ENCODE results near the gene PLK2. TPM values are rescaled to one million over a fixed set of nuclear protein-coding genes. Genes with fewer than 3 reads are reported as not detected.
A peak's percentile ranks its signal among the peaks of the same experiment; 100 is the strongest.

The PLK2 gene
- total RNA-seq, 2 donors from 2014 or later, result 8.3 to 12.8 TPM

GRCh38 chr5:58493141-58493540 is 33.3 kb upstream of the PLK2 start:
- Mint-ChIP-seq H3K27ac (no peak overlapping the region), H3K36me3 (ENCODE audit: insufficient read depth in 2 of 2) (no peaks in the 10 kb centered on the region), H3K27me3 (ENCODE audit: low read depth) (peaks cover 16% of the 10 kb centered on the region), H3K4me3 (no peak overlapping the region), H3K4me1 (ENCODE audit: low read depth) (no peaks in the 10 kb centered on the region), H3K9me3 (no peaks in the 10 kb centered on the region)
- ATAC-seq (replicated peaks in 1 of 2) (no peak), DNase-seq (no peak)

GRCh38 chr5:58491216-58491892 is 31.5 kb upstream of the PLK2 start, which contains the start of gene GAPT:
GAPT (plus strand) TSS chr5:58491435; CDS start chr5:58494537, 3,102 bp downstream.
- H3K4me1 Mint-ChIP-seq (ENCODE audit: low read depth), result no peaks in the 10 kb centered on the region
- peaks cover 16% of the 10 kb centered on the region for H3K27me3 Mint-ChIP-seq (ENCODE audit: low read depth)
- H3K27ac Mint-ChIP-seq, result no peak within 1 kb of the TSS
- H3K36me3 Mint-ChIP-seq (ENCODE audit: insufficient read depth in 2 of 2), result no peaks in the 10 kb centered on the region
- ATAC-seq (replicated peaks in 1 of 2), result no peak
- no peaks in the 10 kb centered on the region for H3K9me3 Mint-ChIP-seq
- DNase-seq, result no peak
- no peak within 1 kb of the TSS for H3K4me3 Mint-ChIP-seq

- Mint-ChIP-seq H3K36me3 (ENCODE audit: insufficient read depth in 2 of 2) (no peaks in the 10 kb centered on the region), H3K27ac (no peak overlapping the region), H3K4me3 (no peak overlapping the region), H3K9me3 (no peaks in the 10 kb centered on the region), H3K4me1 (ENCODE audit: low read depth) (no peaks in the 10 kb centered on the region), H3K27me3 (ENCODE audit: low read depth) (peaks cover 16% of the 10 kb centered on the region)
- no peak for DNase-seq
- no peak for ATAC-seq (replicated peaks in 1 of 2)
Measured at GRCh38 chr5:58490402-58491050, 30.6 kb upstream of the PLK2 start.

GRCh38 chr5:58486290-58486689 is 26.4 kb upstream of the PLK2 start:
- DNase-seq (no peak), ATAC-seq (replicated peaks in 1 of 2) (no peak)
- H3K9me3 Mint-ChIP-seq, result no peaks in the 10 kb centered on the region
- H3K4me1 Mint-ChIP-seq (ENCODE audit: low read depth), result no peaks in the 10 kb centered on the region
- no peaks in the 10 kb centered on the region for H3K36me3 Mint-ChIP-seq (ENCODE audit: insufficient read depth in 2 of 2)
- H3K4me3 Mint-ChIP-seq, result no peak overlapping the region
- H3K27ac Mint-ChIP-seq, result no peak overlapping the region
- H3K27me3 Mint-ChIP-seq (ENCODE audit: low read depth), result peaks cover 16% of the 10 kb centered on the region

- no peak for ATAC-seq (replicated peaks in 1 of 2)
- no peak overlapping the region for H3K27ac Mint-ChIP-seq
Measured at GRCh38 chr5:58484505-58484904, 24.6 kb upstream of the PLK2 start.

GRCh38 chr5:58482536-58482935 is 22.6 kb upstream of the PLK2 start:
- Mint-ChIP-seq H3K36me3 (ENCODE audit: insufficient read depth in 2 of 2) (no peaks in the 10 kb centered on the region), H3K27ac (no peak overlapping the region), H3K27me3 (ENCODE audit: low read depth) (no peaks in the 10 kb centered on the region), H3K4me1 (ENCODE audit: low read depth) (no peaks in the 10 kb centered on the region), H3K9me3 (no peaks in the 10 kb centered on the region), H3K4me3 (no peak overlapping the region)
- DNase-seq, result no peak
- ATAC-seq (replicated peaks in 1 of 2), result peak in 1 of 2 donors; percentile 18

More at GRCh38 chr5:58484505-58484904, 24.6 kb upstream of the PLK2 start:
- peaks cover 7% of the 10 kb centered on the region for H3K27me3 Mint-ChIP-seq (ENCODE audit: low read depth)
- H3K36me3 Mint-ChIP-seq (ENCODE audit: insufficient read depth in 2 of 2), result no peaks in the 10 kb centered on the region
- no peak for DNase-seq
- no peak overlapping the region for H3K4me3 Mint-ChIP-seq
- H3K9me3 Mint-ChIP-seq, result no peaks in the 10 kb centered on the region
- H3K4me1 Mint-ChIP-seq (ENCODE audit: low read depth), result no peaks in the 10 kb centered on the region

GRCh38 chr5:58481828-58482227 is 21.9 kb upstream of the PLK2 start:
- no peaks in the 10 kb centered on the region for H3K4me1 Mint-ChIP-seq (ENCODE audit: low read depth)
- no peaks in the 10 kb centered on the region for H3K36me3 Mint-ChIP-seq (ENCODE audit: insufficient read depth in 2 of 2)
- no peak overlapping the region for H3K4me3 Mint-ChIP-seq
- no peak overlapping the region for H3K27ac Mint-ChIP-seq
- H3K27me3 Mint-ChIP-seq (ENCODE audit: low read depth), result peaks cover 1% of the 10 kb centered on the region
- DNase-seq (no peak), ATAC-seq (replicated peaks in 1 of 2) (no peak)
- H3K9me3 Mint-ChIP-seq, result no peaks in the 10 kb centered on the region

- DNase-seq (no peak), ATAC-seq (replicated peaks in 1 of 2) (no peak)
- Mint-ChIP-seq H3K9me3 (no peaks in the 10 kb centered on the region), H3K27me3 (ENCODE audit: low read depth) (peaks cover 8% of the 10 kb centered on the region), H3K4me3 (no peak overlapping the region), H3K27ac (no peak overlapping the region), H3K4me1 (ENCODE audit: low read depth) (no peaks in the 10 kb centered on the region), H3K36me3 (ENCODE audit: insufficient read depth in 2 of 2) (no peaks in the 10 kb centered on the region)
Measured at GRCh38 chr5:58481066-58481676, 21.3 kb upstream of the PLK2 start.

GRCh38 chr5:58477760-58478376 is 18.0 kb upstream of the PLK2 start:
- peaks cover 2% of the 10 kb centered on the region in 2 donors for H3K9me3 Mint-ChIP-seq
- H3K27ac Mint-ChIP-seq, result no peak overlapping the region
- H3K27me3 Mint-ChIP-seq (ENCODE audit: low read depth), result peaks cover 8% of the 10 kb centered on the region
- H3K36me3 Mint-ChIP-seq (ENCODE audit: insufficient read depth in 2 of 2), result peaks cover 1 to 4% of the 10 kb centered on the region in 2 donors
- no peak for ATAC-seq (replicated peaks in 1 of 2)
- no peak overlapping the region for H3K4me3 Mint-ChIP-seq
- DNase-seq, result no peak
- no peaks in the 10 kb centered on the region for H3K4me1 Mint-ChIP-seq (ENCODE audit: low read depth)

GRCh38 chr5:58475404-58475803 is 15.5 kb upstream of the PLK2 start:
- DNase-seq (no peak), ATAC-seq (replicated peaks in 1 of 2) (no peak)
- Mint-ChIP-seq H3K27ac (no peak overlapping the region), H3K4me3 (no peak overlapping the region), H3K36me3 (ENCODE audit: insufficient read depth in 2 of 2) (peaks cover 1 to 4% of the 10 kb centered on the region in 2 donors), H3K4me1 (ENCODE audit: low read depth) (no peaks in the 10 kb centered on the region), H3K9me3 (peaks cover 2% of the 10 kb centered on the region in 2 donors), H3K27me3 (ENCODE audit: low read depth) (peaks cover 8% of the 10 kb centered on the region)

- Mint-ChIP-seq H3K9me3 (no peaks in the 10 kb centered on the region), H3K36me3 (ENCODE audit: insufficient read depth in 2 of 2) (no peaks in the 10 kb centered on the region), H3K4me3 (no peak overlapping the region), H3K4me1 (ENCODE audit: low read depth) (peaks cover 8% of the 10 kb centered on the region), H3K27me3 (ENCODE audit: low read depth) (no peaks in the 10 kb centered on the region), H3K27ac (no peak overlapping the region)
- no peak for DNase-seq
- no peak for ATAC-seq (replicated peaks in 1 of 2)
Measured at GRCh38 chr5:58469896-58470295, 10.0 kb upstream of the PLK2 start.

- ATAC-seq (replicated peaks in 1 of 2), result peak; percentile 90
- peaks cover 8% of the 10 kb centered on the region for H3K4me1 Mint-ChIP-seq (ENCODE audit: low read depth)
- H3K36me3 Mint-ChIP-seq (ENCODE audit: insufficient read depth in 2 of 2), result no peaks in the 10 kb centered on the region
- H3K4me3 Mint-ChIP-seq, result no peak overlapping the region
- peak; percentile 15 to 38 for DNase-seq
- no peaks in the 10 kb centered on the region for H3K27me3 Mint-ChIP-seq (ENCODE audit: low read depth)
- no peaks in the 10 kb centered on the region for H3K9me3 Mint-ChIP-seq
- peak overlapping the region; percentile 61 for H3K27ac Mint-ChIP-seq
Measured at GRCh38 chr5:58466939-58467338, 7.1 kb upstream of the PLK2 start.

- peaks cover 30% of the 10 kb centered on the region for H3K4me1 Mint-ChIP-seq (ENCODE audit: low read depth)
- peak; percentile 34 to 43 for DNase-seq
- no peaks in the 10 kb centered on the region for H3K9me3 Mint-ChIP-seq
- no peaks in the 10 kb centered on the region for H3K36me3 Mint-ChIP-seq (ENCODE audit: insufficient read depth in 2 of 2)
- no peak overlapping the region for H3K27ac Mint-ChIP-seq
- peaks cover 15% of the 10 kb centered on the region for H3K27me3 Mint-ChIP-seq (ENCODE audit: low read depth)
- no peak for ATAC-seq (replicated peaks in 1 of 2)
- H3K4me3 Mint-ChIP-seq, result no peak overlapping the region
Measured at GRCh38 chr5:58462623-58463230, 2.8 kb upstream of the PLK2 start.

Measured in activated T-cell treated with anti-CD3 and anti-CD28 coated beads, Interleukin-2, amount 50 U/mL, for 72 hours (primary cell).